RPMI7951 (cell line): Measurements from ENCODE around the gene NUDT17. TPM values are rescaled to one million over a fixed set of nuclear protein-coding genes. Genes with fewer than 3 reads are reported as not detected.

Experiments
- DNase-seq: peaks from one replicate; pipeline ENCODE4 v3.0.0-alpha.2; 2012; ENCODE audit warnings: low read depth
- total RNA-seq: library from RNA; depleted of rRNA; stranded (reverse); fragments of >200 nt; shearing (Covaris generic); gene quantifications from 2 replicates; pipeline ENCODE4 v1.2.3, GENCODE V29; 2014; rRNA removed

Gene NUDT17
- total RNA-seq, 1 experiment from 2014 or later = 4.3 TPM

- DNase-seq = peak; percentile 57
Measured at GRCh38 chr1:145891143-145891542, 45.7 kb downstream of the NUDT17 start.

- DNase-seq = peak; percentile 99
Measured at GRCh38 chr1:145891587-145892485, 46.4 kb downstream of the NUDT17 start.

DNA sequence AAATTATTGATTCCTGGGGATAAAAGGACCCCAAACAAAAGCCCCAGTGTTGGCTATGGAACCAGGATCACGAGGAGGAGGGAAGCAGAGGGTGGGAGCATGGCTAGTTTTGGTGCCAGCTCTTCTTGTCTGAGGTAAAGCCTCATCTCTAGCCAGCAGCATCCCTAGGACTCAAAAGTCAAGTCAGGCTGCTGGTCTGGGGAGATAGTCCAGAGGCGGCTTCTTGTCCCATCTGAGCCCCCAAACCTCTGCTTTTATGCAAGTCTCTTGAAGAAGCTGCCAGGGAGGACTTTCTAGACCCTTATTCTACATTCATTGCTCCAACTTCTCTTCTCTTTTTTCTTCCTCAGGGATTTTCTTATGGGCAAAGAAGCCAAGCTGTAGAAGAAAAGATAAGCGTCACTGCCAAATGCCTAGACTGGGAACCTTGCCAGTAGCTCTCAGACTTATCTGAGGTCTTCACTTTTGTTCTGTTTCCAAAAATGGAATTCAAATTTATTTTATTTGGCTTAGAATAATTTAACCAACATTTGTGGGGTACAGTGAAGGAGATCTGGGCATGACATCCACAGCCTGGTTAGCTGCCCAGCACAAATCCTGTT, 47.2 kb downstream of the NUDT17 start:
- peak; percentile 65 for DNase-seq

- no peak for DNase-seq
Measured at GRCh38 chr1:145893306-145894055, 48.1 kb downstream of the NUDT17 start.

DNA sequence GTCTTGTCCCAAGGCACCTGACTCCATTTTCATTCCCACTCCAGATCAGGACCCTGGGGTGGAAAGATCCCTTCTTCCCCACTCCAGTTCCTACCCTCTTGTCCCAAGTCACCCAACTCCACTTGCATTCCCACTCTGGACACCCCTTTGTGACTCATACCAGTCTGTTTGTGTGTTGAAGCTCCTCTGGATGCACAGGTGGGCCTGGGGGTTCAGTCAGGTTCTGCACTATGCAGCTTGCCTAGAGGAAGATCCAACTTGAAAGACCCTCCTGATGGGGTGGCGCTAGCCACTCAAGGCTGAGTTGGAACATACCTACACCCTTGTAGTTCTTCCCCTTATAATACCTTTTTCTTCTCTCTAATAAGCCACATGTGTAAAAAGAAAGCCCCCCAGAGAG, 50.0 kb downstream of the NUDT17 start:
- DNase-seq = no peak

- DNase-seq = no peak
Measured at GRCh38 chr1:145897969-145898368, 52.5 kb downstream of the NUDT17 start.

Other genes starting within 250 kb of the NUDT17 start
- 20.9 and 23.4 TPM in 2 replicates for gene GPR89A, start 237.6 kb upstream of the NUDT17 start, total RNA-seq
- 5.3 and 6.1 TPM in 2 replicates for gene PDZK1, start 138.3 kb upstream of the NUDT17 start, total RNA-seq
- not detected in 2 replicates for gene CD160, start 126.1 kb upstream of the NUDT17 start, total RNA-seq
- gene RNF115, start 21.5 kb upstream of the NUDT17 start, total RNA-seq = 9.6 and 10.2 TPM in 2 replicates
- gene POLR3C, start 21.4 kb upstream of the NUDT17 start, total RNA-seq = 33.9 and 37.2 TPM in 2 replicates
- gene PIAS3, start 13.5 kb downstream of the NUDT17 start, total RNA-seq = 13.3 and 16.3 TPM in 2 replicates
- 0.12 TPM in 1 of 2 replicates, not detected in the other for gene ANKRD35, start 40.2 kb downstream of the NUDT17 start, total RNA-seq
- 0.78 and 1.6 TPM in 2 replicates for gene ITGA10, start 64.4 kb downstream of the NUDT17 start, total RNA-seq
- gene PEX11B, start 73.1 kb downstream of the NUDT17 start, total RNA-seq = 20.1 and 22.8 TPM in 2 replicates
- gene RBM8A, start 81.9 kb downstream of the NUDT17 start, total RNA-seq = 173 and 182 TPM in 2 replicates
- 29.7 and 31.3 TPM in 2 replicates for gene LIX1L, start 112.4 kb downstream of the NUDT17 start, total RNA-seq
- 1.3 and 2.0 TPM in 2 replicates for gene ANKRD34A, start 118.9 kb downstream of the NUDT17 start, total RNA-seq
- 16.5 and 17.1 TPM in 2 replicates for gene POLR3GL, start 119.1 kb downstream of the NUDT17 start, total RNA-seq
- 18.0 and 21.3 TPM in 2 replicates for gene TXNIP, start 150.9 kb downstream of the NUDT17 start, total RNA-seq
- 0.12 TPM in 1 of 2 replicates, not detected in the other for gene HJV, start 176.1 kb downstream of the NUDT17 start, total RNA-seq